HCT116 (cell line): Measurements from ENCODE around the gene ITGA11. TPM values are rescaled to one million over a fixed set of nuclear protein-coding genes. Genes with fewer than 3 reads are reported as not detected.
A peak's percentile ranks its signal among the peaks of the same experiment; 100 is the strongest.

ENCODE experiments used
- ATAC-seq: fragments of 200-7000 bp; cut with Tn5 transposase; 2 replicates; pipeline ENCODE4 v1.9.1; 2020; ENCODE audit warnings: mild to moderate bottlenecking, moderate library complexity
- BruUV-seq: library from RNA; stranded (reverse); fragments of 400-500 nt; replicated peaks from 2 replicates; lab custom pipeline; 2021; lab: Mats Ljungman, UMichigan
- CTCF ChIA-PET: fragments of 300-600 bp; sonication (Branson Sonifier 250); formaldehyde crosslinking; loops from one replicate; lab custom pipeline; 2021; ENCODE audit warnings: antibody characterized with exemption; lab: Charles Lee
- POLR2A ChIA-PET: fragments of 300-600, 350-600 bp; sonication (Branson Sonifier 250); formaldehyde crosslinking; loops from one replicate; lab custom pipeline; 2021; ENCODE audit warnings: antibody characterized with exemption; lab: Charles Lee
- RAD21 ChIA-PET, 2 experiments: fragments of 300-600 bp; sonication (Branson Sonifier 250); formaldehyde crosslinking; loops; one replicate each; lab custom pipeline; 2023; ENCODE audit warnings: low total read pairs in 2 of 2; ENCODE audit not compliant: uncharacterized antibody in 2 of 2, unreplicated experiment in 2 of 2, low non-redundant PET in 1 of 2; lab: Charles Lee
- DNase-seq: peaks from one replicate; pipeline ENCODE4 v3.0.0-alpha.2; 2010; ENCODE audit warnings: low read depth, low spot score
- H2AFZ ChIP-seq: fragments of 200-600 bp; shearing (Covaris generic), sonication (generic); 2 replicates; pipeline ENCODE4 v1.6.1; 2017; ENCODE audit warnings: low read depth, mixed run types, mixed read lengths, antibody characterized with exemption, low read length; ENCODE audit not compliant: poor library complexity, severe bottlenecking
- H3K27ac ChIP-seq: 2 replicates; pipeline ENCODE4 v1.5.1; 2012; ENCODE audit warnings: low read depth, low read length
- H3K27me3 ChIP-seq: fragments of 200-600 bp; sonication (generic); 2 replicates; pipeline ENCODE4 v1.6.1; 2016; ENCODE audit warnings: mixed run types, low read length, mixed read lengths; ENCODE audit not compliant: insufficient read depth
- H3K36me3 ChIP-seq, 2 experiments: fragments of 200-500 bp in 1 of 2; fragments of 200-600 bp in 1 of 2; sonication (Bioruptor generic) in 1 of 2; sonication (generic) in 1 of 2; 2 replicates each; pipeline versions ENCODE4 v1.5.1 to v1.6.1; 2014 to 2016; ENCODE audit warnings: low read length in 2 of 2, inconsistent platforms in 1 of 2, mixed read lengths in 1 of 2, mixed run types in 1 of 2; ENCODE audit not compliant: insufficient read depth in 2 of 2, control insufficient read depth in 1 of 2
- H3K4me1 ChIP-seq, 2 experiments: fragments of 200-600 bp in 1 of 2; sonication (generic) in 1 of 2; 2 replicates each; pipeline versions ENCODE4 v1.5.1 to v1.6.1; 2012 to 2017; ENCODE audit warnings: low read length in 2 of 2, inconsistent platforms in 1 of 2, mild to moderate bottlenecking in 1 of 2, mixed read lengths in 1 of 2, mixed run types in 1 of 2, moderate library complexity in 1 of 2; ENCODE audit not compliant: insufficient read depth in 2 of 2, control insufficient read depth in 1 of 2
- H3K4me2 ChIP-seq: fragments of 200-600 bp; sonication (generic); 2 replicates; pipeline ENCODE4 v1.6.1; 2017; ENCODE audit warnings: mixed run types, low read length, mixed read lengths
- H3K4me3 ChIP-seq, 2 experiments: fragments of 200-600 bp in 1 of 2; sonication (generic) in 1 of 2; replicated peaks in 1 of 2; 2 replicates each; pipeline ENCODE4 v1.5.1; 2011 to 2016; ENCODE audit warnings: low read length in 2 of 2, control low read depth in 1 of 2, low read depth in 1 of 2, mild to moderate bottlenecking in 1 of 2, mixed read lengths in 1 of 2, mixed run types in 1 of 2
- H3K79me2 ChIP-seq: fragments of 200-600 bp; sonication (generic); 2 replicates; pipeline ENCODE4 v1.6.1; 2017; ENCODE audit warnings: mild to moderate bottlenecking, mixed run types, low read length, moderate library complexity, mixed read lengths; ENCODE audit not compliant: insufficient read depth
- H3K9ac ChIP-seq: fragments of 200-600 bp; sonication (generic); 2 replicates; pipeline ENCODE4 v1.6.1; 2016; ENCODE audit warnings: low read length, mixed read lengths
- H3K9me2 ChIP-seq: fragments of 200-600 bp; sonication (generic), shearing (Covaris generic); 2 replicates; pipeline ENCODE4 v1.6.1; 2017; ENCODE audit warnings: mixed run types, mild to moderate bottlenecking, moderate library complexity; ENCODE audit not compliant: insufficient read depth
- H3K9me3 ChIP-seq, 2 experiments: fragments of 200-500 bp in 1 of 2; fragments of 200-600 bp in 1 of 2; sonication (Bioruptor generic) in 1 of 2; sonication (generic) in 1 of 2; 2 replicates each; pipeline ENCODE4 v1.6.1; 2014 to 2017; ENCODE audit warnings: low read length in 2 of 2, mixed read lengths in 2 of 2, inconsistent platforms in 1 of 2, low read depth in 1 of 2, mild to moderate bottlenecking in 1 of 2, mixed run types in 1 of 2, moderate library complexity in 1 of 2; ENCODE audit not compliant: control insufficient read depth in 1 of 2, insufficient read depth in 1 of 2
- H4K20me1 ChIP-seq: fragments of 200-600 bp; sonication (generic), shearing (Covaris generic); 2 replicates; pipeline ENCODE4 v1.6.1; 2017; ENCODE audit warnings: mixed run types, mild to moderate bottlenecking, moderate library complexity; ENCODE audit not compliant: insufficient read depth
- CBX3 ChIP-seq: IDR thresholded peaks from 2 replicates; pipeline ENCODE4 v1.6.1; 2012; ENCODE audit warnings: low read depth
- ELF1 ChIP-seq: IDR thresholded peaks from 2 replicates; pipeline ENCODE4 v1.6.1; 2012; ENCODE audit warnings: low read depth, borderline replicate concordance
- EZH2phosphoT487 ChIP-seq: fragments of 200-600 bp; IDR thresholded peaks from 2 replicates; pipeline ENCODE4 v1.6.1; 2018; ENCODE audit warnings: antibody characterized with exemption, borderline replicate concordance
- FOSL1 ChIP-seq: IDR thresholded peaks from 2 replicates; pipeline ENCODE4 v1.6.1; 2012; ENCODE audit warnings: low read depth
- JUND ChIP-seq: IDR thresholded peaks from 2 replicates; pipeline ENCODE4 v1.6.1; 2012
- POLR2AphosphoS5 ChIP-seq: IDR thresholded peaks from 2 replicates; pipeline ENCODE4 v1.6.1; 2011; ENCODE audit warnings: mild to moderate bottlenecking, low read depth, low read length, moderate library complexity
- RAD21 ChIP-seq: IDR thresholded peaks from 2 replicates; pipeline ENCODE4 v1.6.1; 2012; ENCODE audit warnings: low read depth, mild to moderate bottlenecking
- REST ChIP-seq: IDR thresholded peaks from 2 replicates; pipeline ENCODE4 v1.6.1; 2012; ENCODE audit warnings: low read depth
- SP1 ChIP-seq: IDR thresholded peaks from 2 replicates; pipeline ENCODE4 v1.6.1; 2012; ENCODE audit warnings: low read depth
- TCF7L2 ChIP-seq: IDR thresholded peaks from 2 replicates; pipeline ENCODE4 v1.7.0; 2011; ENCODE audit warnings: borderline replicate concordance, inconsistent platforms; ENCODE audit not compliant: insufficient read depth, insufficient read length; ENCODE audit errors: extremely low read depth
- YY1 ChIP-seq: IDR thresholded peaks from 2 replicates; pipeline ENCODE4 v1.6.1; 2011; ENCODE audit warnings: low read length, low read depth, moderate library complexity, mild to moderate bottlenecking; ENCODE audit not compliant: insufficient replicate concordance; ENCODE audit errors: extremely low read depth
- intact Hi-C: fragments of 100-400 bp; cut with micrococcal nuclease; formaldehyde crosslinking; loops from 2 replicates; pipeline ENCODE4 v1.10.0; 2022
- total RNA-seq: library from RNA; stranded (reverse); gene quantifications from one replicate; pipeline ENCODE4 v1.2.1, GENCODE V29; 2021; ENCODE audit not compliant: unreplicated experiment

The ITGA11 gene
- total RNA-seq, 1 experiment from 2014 or later: not detected

- no peak for DNase-seq
- BruUV-seq: no TSS peak
- H3K27ac ChIP-seq: no peak overlapping the region
Observed at GRCh38 chr15:68333775-68334470, 98.0 kb downstream of the ITGA11 start.

More at GRCh38 chr15:68333775-68334470, 98.0 kb downstream of the ITGA11 start:
- CTCF ChIA-PET: interaction anchor here (1.3 kb wide), 1 partner anchor 28 kb away, joined by 3 read pairs; no protein-coding TSS in a partner anchor
- Histone ChIP-seq H3K9ac (no peak overlapping the region), H3K27me3 (no peaks in the 10 kb centered on the region; the same call in 1 of the 2 replicates), H3K36me3 (no peaks in the 10 kb centered on the region), H3K4me3 (no peak overlapping the region), H4K20me1 (no peaks in the 10 kb centered on the region), H3K4me2 (peak overlapping the region; percentile 25; the same call in 1 of the 2 replicates), H3K9me3 (no peaks in the 10 kb centered on the region), H3K79me2 (no peaks in the 10 kb centered on the region), H2AFZ (peak overlapping the region; percentile 16), H3K4me1 (peaks cover 0 to 8% of the 10 kb centered on the region in 2 experiments; a peak in 2 of 4 replicates), H3K9me2 (no peaks in the 10 kb centered on the region)
- RAD21 ChIA-PET: no interaction called here
- no peak for TF ChIP-seq JUND
- TF ChIP-seq POLR2AphosphoS5: no peak
- no peak for TF ChIP-seq YY1
- no peak for TF ChIP-seq ELF1
- TF ChIP-seq SP1: no peak
- TF ChIP-seq RAD21: no peak
- no peak for TF ChIP-seq REST
- no peak for TF ChIP-seq FOSL1
- TF ChIP-seq CBX3: no peak
- no peak for TF ChIP-seq TCF7L2
- TF ChIP-seq EZH2phosphoT487: no peak
- intact Hi-C loops: no loop called here
- ATAC-seq: no peak
- POLR2A ChIA-PET: no interaction called here
